Natural killer cell (primary cell): ENCODE measurements around the gene FBXO5. TPM values are rescaled to one million over a fixed set of nuclear protein-coding genes. Genes with fewer than 3 reads are reported as not detected.
"Not testable (repeated sequence)": the region's sequence is repeated elsewhere in the genome, so short reads cannot be mapped to it uniquely, and the experiment has no call there.

Source experiments
- ATAC-seq, 3 donors: fragments of 150-1000 bp in 2 of 3; fragments of 200-7000 bp in 1 of 3; cut with Tn5 transposase; 1 replicate in 1 of 3; 2 replicates in 2 of 3; pipeline ENCODE4 v1.10.0; 2021; ENCODE audit warnings: mild to moderate bottlenecking in 2 of 3, moderate library complexity in 2 of 3
- DNase-seq, 2 donors: peaks; one replicate each; pipeline versions ENCODE4 v3.0.0 to v3.0.0-alpha.2; 2013 to 2021; ENCODE audit warnings: mixed read lengths in 1 of 2
- H3K27ac ChIP-seq: one replicate; pipeline ENCODE4 v1.5.1; 2013; ENCODE audit warnings: mild to moderate bottlenecking, low read length
- H3K27me3 ChIP-seq: one replicate; pipeline ENCODE4 v1.6.1; 2013; ENCODE audit warnings: low read length; ENCODE audit not compliant: control insufficient read depth, insufficient read depth
- H3K36me3 ChIP-seq: one replicate; pipeline ENCODE4 v1.6.1; 2013; ENCODE audit warnings: low read length; ENCODE audit not compliant: control insufficient read depth, insufficient read depth
- H3K4me1 ChIP-seq: one replicate; pipeline ENCODE4 v1.6.1; 2013; ENCODE audit warnings: low read length; ENCODE audit not compliant: control insufficient read depth, insufficient read depth
- H3K4me3 ChIP-seq: one replicate; pipeline ENCODE4 v1.5.1; 2013; ENCODE audit warnings: low read length
- H3K9me3 ChIP-seq: one replicate; pipeline ENCODE4 v1.6.1; 2013; ENCODE audit warnings: low read length; ENCODE audit not compliant: control insufficient read depth, insufficient read depth
- H3K27ac Mint-ChIP-seq, 2 donors: one replicate each; pipeline ENCODE4 v1.8.0; 2022; ENCODE audit warnings: mild to moderate bottlenecking in 2 of 2, mixed read lengths in 2 of 2, moderate library complexity in 1 of 2
- H3K27me3 Mint-ChIP-seq, 2 donors: one replicate each; pipeline ENCODE4 v1.8.0; 2022; ENCODE audit warnings: low read depth in 2 of 2, mixed read lengths in 2 of 2
- H3K36me3 Mint-ChIP-seq: one replicate; pipeline ENCODE4 v1.8.0; 2022; ENCODE audit warnings: mixed read lengths
- H3K4me1 Mint-ChIP-seq, 2 donors: one replicate each; pipeline ENCODE4 v1.8.0; 2022; ENCODE audit warnings: mixed read lengths in 2 of 2
- H3K4me3 Mint-ChIP-seq: one replicate; pipeline ENCODE4 v1.8.0; 2022; ENCODE audit warnings: mild to moderate bottlenecking, moderate library complexity, mixed read lengths
- H3K9me3 Mint-ChIP-seq, 2 donors: one replicate each; pipeline ENCODE4 v1.8.0; 2022; ENCODE audit warnings: mixed read lengths in 2 of 2
- WGBS: methylation state at CpG from one replicate; pipeline ENCODE4 v1.1.7; 2013; ENCODE audit warnings: missing lambda C conversion rate; ENCODE audit not compliant: insufficient coverage; 5-methylcytosine and 5-hydroxymethylcytosine counted together
- intact Hi-C: fragments of 100-400 bp; cut with micrococcal nuclease; formaldehyde crosslinking; loops from one replicate; pipeline ENCODE4 v1.14.2; 2022
- total RNA-seq, 4 donors: library from RNA; stranded (reverse); fragments of 120-200 nt in 1 of 4; gene quantifications; one replicate each; pipeline versions ENCODE4 v1.2.3 to v1.2.4, GENCODE V29; 2013 to 2022
- TF ChIP-seq, protein P1 (sequence below): fragments of 200-600 bp; IDR thresholded peaks from one replicate; pipeline ENCODE4 v1.8.0; 2022; ENCODE audit warnings: antibody characterized with exemption

FBXO5 gene
- total RNA-seq, 3 donors from 2014 or later (not counting 1 experiment from before 2014, with no cell fraction given), result 5.9 to 11.2 (median 9.6) TPM

- peaks cover 46% of the 10 kb centered on the region for H3K36me3 ChIP-seq
- H3K4me1 ChIP-seq, result no peaks in the 10 kb centered on the region
- no peak overlapping the region for H3K27ac ChIP-seq
- ATAC-seq (no peak), DNase-seq (no peak)
- Mint-ChIP-seq H3K27ac (no peak overlapping the region), H3K27me3 (peaks cover 0 to under 1% of the 10 kb centered on the region in 2 donors), H3K4me3 (no peak overlapping the region), H3K4me1 (peaks cover 1 to 2% of the 10 kb centered on the region in 2 donors), H3K36me3 (peaks cover 28% of the 10 kb centered on the region), H3K9me3 (peaks cover 10% of the 10 kb centered on the region in 2 donors)
- peaks cover 4% of the 10 kb centered on the region for H3K9me3 ChIP-seq
- no peaks in the 10 kb centered on the region for H3K27me3 ChIP-seq
- intact Hi-C loops, result no loop called here
- H3K4me3 ChIP-seq, result no peak overlapping the region
- 98% methylated on average over 6 of the region's 6 CpGs for WGBS
- TF ChIP-seq, protein P1, sequence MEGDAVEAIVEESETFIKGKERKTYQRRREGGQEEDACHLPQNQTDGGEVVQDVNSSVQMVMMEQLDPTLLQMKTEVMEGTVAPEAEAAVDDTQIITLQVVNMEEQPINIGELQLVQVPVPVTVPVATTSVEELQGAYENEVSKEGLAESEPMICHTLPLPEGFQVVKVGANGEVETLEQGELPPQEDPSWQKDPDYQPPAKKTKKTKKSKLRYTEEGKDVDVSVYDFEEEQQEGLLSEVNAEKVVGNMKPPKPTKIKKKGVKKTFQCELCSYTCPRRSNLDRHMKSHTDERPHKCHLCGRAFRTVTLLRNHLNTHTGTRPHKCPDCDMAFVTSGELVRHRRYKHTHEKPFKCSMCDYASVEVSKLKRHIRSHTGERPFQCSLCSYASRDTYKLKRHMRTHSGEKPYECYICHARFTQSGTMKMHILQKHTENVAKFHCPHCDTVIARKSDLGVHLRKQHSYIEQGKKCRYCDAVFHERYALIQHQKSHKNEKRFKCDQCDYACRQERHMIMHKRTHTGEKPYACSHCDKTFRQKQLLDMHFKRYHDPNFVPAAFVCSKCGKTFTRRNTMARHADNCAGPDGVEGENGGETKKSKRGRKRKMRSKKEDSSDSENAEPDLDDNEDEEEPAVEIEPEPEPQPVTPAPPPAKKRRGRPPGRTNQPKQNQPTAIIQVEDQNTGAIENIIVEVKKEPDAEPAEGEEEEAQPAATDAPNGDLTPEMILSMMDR, result no peak
Observed at GRCh38 chr6:152969688-152970418, 13.0 kb downstream of the FBXO5 start.

DNA sequence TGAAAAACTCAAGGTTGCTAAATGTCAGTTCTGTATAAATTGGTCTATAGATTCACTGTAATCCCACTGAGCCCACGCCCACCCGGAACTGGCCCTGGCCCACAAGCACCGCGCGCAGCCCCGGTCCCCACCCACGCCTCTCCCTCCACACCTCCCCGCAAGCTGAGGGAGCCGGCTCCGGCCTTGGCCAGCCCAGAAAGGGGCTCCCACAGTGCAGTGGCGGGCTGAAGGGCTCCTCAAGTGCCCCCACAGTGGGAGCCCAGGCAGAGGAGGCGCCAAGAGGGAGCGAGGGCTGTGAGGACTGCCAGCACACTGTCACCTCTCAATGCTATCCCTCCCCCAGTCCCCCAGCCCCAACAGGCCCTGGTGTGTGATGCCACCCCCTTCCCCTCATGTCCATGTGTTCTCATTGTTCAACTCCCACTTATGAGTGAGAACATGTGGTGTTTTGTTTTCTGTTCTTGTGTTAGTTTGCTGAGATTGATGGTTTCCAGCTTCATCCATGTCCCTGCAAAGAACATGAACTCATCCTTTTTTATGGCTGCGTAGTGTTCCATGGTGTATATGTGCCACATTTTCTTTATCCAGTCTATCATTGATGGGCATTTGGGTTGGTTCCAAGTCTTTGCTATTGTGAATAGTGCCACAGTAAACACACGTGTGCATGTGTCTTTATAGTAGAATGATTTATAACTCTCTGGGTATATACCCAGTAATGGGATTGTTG, 16.5 kb downstream of the FBXO5 start:
- Mint-ChIP-seq H3K36me3 (peaks cover 28% of the 10 kb centered on the region), H3K27me3 (peaks cover 9 to 29% of the 10 kb centered on the region in 2 donors), H3K9me3 (peaks cover 10% of the 10 kb centered on the region in 2 donors)
- intact Hi-C loops, H3K27ac ChIP-seq, H3K27ac Mint-ChIP-seq, H3K4me1 Mint-ChIP-seq, DNase-seq, H3K4me3 ChIP-seq, H3K4me1 ChIP-seq, H3K4me3 Mint-ChIP-seq, H3K27me3 ChIP-seq, ATAC-seq, H3K9me3 ChIP-seq: not testable (repeated sequence)
- H3K36me3 ChIP-seq, result peaks cover 20% of the 10 kb centered on the region
- 93% methylated on average over 13 of the region's 15 CpGs for WGBS

GRCh38 chr6:152959333-152959732, 23.5 kb downstream of the FBXO5 start:
- DNase-seq, result no peak
- TF ChIP-seq, protein P1, result no peak
- no peaks in the 10 kb centered on the region for H3K9me3 ChIP-seq
- no peaks in the 10 kb centered on the region for H3K4me1 ChIP-seq
- Mint-ChIP-seq H3K9me3 (no peaks in the 10 kb centered on the region), H3K36me3 (no peaks in the 10 kb centered on the region), H3K4me3 (no peak overlapping the region), H3K27me3 (peaks cover 15 to 42% of the 10 kb centered on the region in 2 donors), H3K27ac (no peak overlapping the region), H3K4me1 (no peaks in the 10 kb centered on the region)
- WGBS, result 96% methylated on average over 24 of the region's 24 CpGs
- intact Hi-C loops, result no loop called here
- no peaks in the 10 kb centered on the region for H3K36me3 ChIP-seq
- no peak for ATAC-seq
- H3K27ac ChIP-seq, result no peak overlapping the region
- no peak overlapping the region for H3K4me3 ChIP-seq
- no peaks in the 10 kb centered on the region for H3K27me3 ChIP-seq

- H3K27me3 ChIP-seq, result no peaks in the 10 kb centered on the region
- no peak for DNase-seq
- WGBS, result 64% methylated on average over 1 of the region's 1 CpG
- H3K27ac ChIP-seq, result no peak overlapping the region
- no peak overlapping the region for H3K4me3 ChIP-seq
- Mint-ChIP-seq H3K27me3 (peaks cover 19 to 38% of the 10 kb centered on the region in 2 donors), H3K36me3 (no peaks in the 10 kb centered on the region), H3K4me1 (no peaks in the 10 kb centered on the region), H3K27ac (no peak overlapping the region), H3K4me3 (no peak overlapping the region), H3K9me3 (no peaks in the 10 kb centered on the region)
- TF ChIP-seq, protein P1, result no peak
- no peaks in the 10 kb centered on the region for H3K4me1 ChIP-seq
- H3K36me3 ChIP-seq, result no peaks in the 10 kb centered on the region
- ATAC-seq, result no peak
- intact Hi-C loops, result no loop called here
- no peaks in the 10 kb centered on the region for H3K9me3 ChIP-seq
Observed at GRCh38 chr6:152957796-152958195, 25.0 kb downstream of the FBXO5 start.
